Loucy (cell line): ENCODE results near the gene TP73.

ENCODE experiments used
- H2AFZ ChIP-seq: fragments of 200-600 bp; sonication (generic); 2 replicates; pipeline ENCODE4 v1.6.0; 2016; ENCODE audit warnings: antibody characterized with exemption, mild to moderate bottlenecking, low read length, moderate library complexity
- H3F3A ChIP-seq: fragments of 200-600 bp; 2 replicates; pipeline ENCODE4 v1.6.0; 2016; ENCODE audit warnings: antibody characterized with exemption, low read depth, mild to moderate bottlenecking
- H3K27me3 ChIP-seq: fragments of 200-600 bp; sonication (generic); 2 replicates; pipeline ENCODE4 v1.6.1; 2014; ENCODE audit warnings: low read length, mild to moderate bottlenecking; ENCODE audit not compliant: insufficient read depth, poor library complexity, severe bottlenecking
- H3K36me3 ChIP-seq: fragments of 200-600 bp; sonication (generic); 2 replicates; pipeline ENCODE4 v1.6.1; 2016; ENCODE audit warnings: low read length; ENCODE audit not compliant: insufficient read depth
- H3K4me1 ChIP-seq: fragments of 200-600 bp; sonication (generic); 2 replicates; pipeline ENCODE4 v1.5.1; 2014; ENCODE audit warnings: low read length, mild to moderate bottlenecking; ENCODE audit not compliant: insufficient read depth, poor library complexity, severe bottlenecking
- H3K4me2 ChIP-seq: fragments of 200-600 bp; sonication (generic); 2 replicates; pipeline ENCODE4 v1.6.0; 2014; ENCODE audit warnings: antibody characterized with exemption, low read length, low read depth, mild to moderate bottlenecking; ENCODE audit not compliant: poor library complexity, severe bottlenecking
- H3K4me3 ChIP-seq: fragments of 200-600 bp; sonication (generic); 2 replicates; pipeline ENCODE4 v1.5.1; 2014; ENCODE audit warnings: low read length, mild to moderate bottlenecking, mixed read lengths; ENCODE audit not compliant: poor library complexity, severe bottlenecking
- H3K79me2 ChIP-seq: fragments of 200-600 bp; sonication (generic); 2 replicates; pipeline ENCODE4 v1.6.1; 2014; ENCODE audit warnings: low read length; ENCODE audit not compliant: insufficient read depth
- H3K9ac ChIP-seq: fragments of 200-600 bp; sonication (generic); 2 replicates; pipeline ENCODE4 v1.6.0; 2014; ENCODE audit warnings: mild to moderate bottlenecking, low read depth, low read length, moderate library complexity; ENCODE audit not compliant: poor library complexity, severe bottlenecking
- H3K9me2 ChIP-seq: fragments of 200-600 bp; sonication (generic); replicated peaks from 2 replicates; pipeline ENCODE4 v1.6.1; 2016; ENCODE audit warnings: low read depth, low read length, mixed read lengths
- H3K9me3 ChIP-seq: fragments of 200-600 bp; sonication (generic); 2 replicates; pipeline ENCODE4 v1.6.1; 2014; ENCODE audit warnings: mild to moderate bottlenecking, antibody characterized with exemption, low read length, low read depth; ENCODE audit not compliant: insufficient read depth
- H4K20me1 ChIP-seq: fragments of 200-600 bp; sonication (generic); 2 replicates; pipeline ENCODE4 v1.6.0; 2014; ENCODE audit warnings: antibody characterized with exemption, low read length, mild to moderate bottlenecking; ENCODE audit not compliant: insufficient read depth, poor library complexity, severe bottlenecking
- EZH2phosphoT487 ChIP-seq: fragments of 200-600 bp; IDR thresholded peaks from 2 replicates; pipeline ENCODE4 v1.6.1; 2018; ENCODE audit warnings: antibody characterized with exemption, mild to moderate bottlenecking, moderate library complexity, borderline replicate concordance
- TF ChIP-seq, protein P1 (sequence below): fragments of 200-600 bp; sonication (generic); conservative IDR thresholded peaks from 2 replicates; pipeline ENCODE4 v1.5.1; 2014; ENCODE audit warnings: mild to moderate bottlenecking, antibody characterized with exemption, low read length

Gene TP73

DNA sequence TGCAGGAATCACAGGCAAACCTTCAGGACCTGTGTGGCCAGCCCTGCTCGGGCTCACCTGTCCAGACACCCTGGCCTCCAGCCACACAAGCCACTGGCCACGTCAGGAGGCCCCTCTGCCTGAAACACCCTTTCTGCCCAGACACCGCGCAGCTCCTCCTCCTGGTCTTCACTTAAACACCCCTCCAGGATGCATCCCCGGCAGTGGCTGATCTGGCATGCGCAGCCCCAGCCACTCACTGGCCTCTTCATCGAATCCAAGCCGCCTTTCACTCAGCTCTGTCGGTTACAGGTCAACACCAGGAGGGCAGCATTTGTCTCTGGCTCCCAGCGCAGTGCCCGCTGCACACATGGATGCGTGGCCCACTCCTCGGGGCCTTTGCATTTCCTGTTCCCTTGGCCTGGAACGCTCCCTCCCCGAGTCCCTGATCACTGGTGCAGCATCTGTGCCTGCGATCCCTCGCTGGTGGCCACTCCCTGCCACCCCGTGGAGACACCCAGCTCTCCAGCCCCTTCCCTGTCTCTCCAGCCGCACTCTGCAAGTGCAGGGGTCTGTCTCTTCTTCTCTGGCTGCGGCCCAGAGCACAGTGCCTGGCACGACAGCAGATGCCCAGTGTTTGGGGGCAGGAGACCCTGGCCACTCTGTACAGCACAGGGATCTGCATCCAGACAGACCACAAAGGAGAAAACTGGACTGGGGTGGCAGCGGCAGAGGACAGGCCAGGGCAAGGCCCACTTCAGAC, 18.1 kb upstream of the TP73 start:
- H3F3A ChIP-seq: no peaks in the 10 kb centered on the region
- no peak overlapping the region for H3K4me2 ChIP-seq
- no peaks in the 10 kb centered on the region for H4K20me1 ChIP-seq
- no peaks in the 10 kb centered on the region for H3K9me2 ChIP-seq
- no peak overlapping the region for H3K9ac ChIP-seq
- H2AFZ ChIP-seq: no peak overlapping the region
- H3K27me3 ChIP-seq: no peaks in the 10 kb centered on the region
- H3K4me1 ChIP-seq: no peaks in the 10 kb centered on the region
- TF ChIP-seq EZH2phosphoT487: no peak
- TF ChIP-seq, protein P1, sequence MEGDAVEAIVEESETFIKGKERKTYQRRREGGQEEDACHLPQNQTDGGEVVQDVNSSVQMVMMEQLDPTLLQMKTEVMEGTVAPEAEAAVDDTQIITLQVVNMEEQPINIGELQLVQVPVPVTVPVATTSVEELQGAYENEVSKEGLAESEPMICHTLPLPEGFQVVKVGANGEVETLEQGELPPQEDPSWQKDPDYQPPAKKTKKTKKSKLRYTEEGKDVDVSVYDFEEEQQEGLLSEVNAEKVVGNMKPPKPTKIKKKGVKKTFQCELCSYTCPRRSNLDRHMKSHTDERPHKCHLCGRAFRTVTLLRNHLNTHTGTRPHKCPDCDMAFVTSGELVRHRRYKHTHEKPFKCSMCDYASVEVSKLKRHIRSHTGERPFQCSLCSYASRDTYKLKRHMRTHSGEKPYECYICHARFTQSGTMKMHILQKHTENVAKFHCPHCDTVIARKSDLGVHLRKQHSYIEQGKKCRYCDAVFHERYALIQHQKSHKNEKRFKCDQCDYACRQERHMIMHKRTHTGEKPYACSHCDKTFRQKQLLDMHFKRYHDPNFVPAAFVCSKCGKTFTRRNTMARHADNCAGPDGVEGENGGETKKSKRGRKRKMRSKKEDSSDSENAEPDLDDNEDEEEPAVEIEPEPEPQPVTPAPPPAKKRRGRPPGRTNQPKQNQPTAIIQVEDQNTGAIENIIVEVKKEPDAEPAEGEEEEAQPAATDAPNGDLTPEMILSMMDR: no peak
- H3K79me2 ChIP-seq: no peaks in the 10 kb centered on the region
- H3K36me3 ChIP-seq: peaks cover 55% of the 10 kb centered on the region; the same call in 1 of the 2 replicates
- H3K4me3 ChIP-seq: no peak overlapping the region
- H3K9me3 ChIP-seq: no peaks in the 10 kb centered on the region

DNA sequence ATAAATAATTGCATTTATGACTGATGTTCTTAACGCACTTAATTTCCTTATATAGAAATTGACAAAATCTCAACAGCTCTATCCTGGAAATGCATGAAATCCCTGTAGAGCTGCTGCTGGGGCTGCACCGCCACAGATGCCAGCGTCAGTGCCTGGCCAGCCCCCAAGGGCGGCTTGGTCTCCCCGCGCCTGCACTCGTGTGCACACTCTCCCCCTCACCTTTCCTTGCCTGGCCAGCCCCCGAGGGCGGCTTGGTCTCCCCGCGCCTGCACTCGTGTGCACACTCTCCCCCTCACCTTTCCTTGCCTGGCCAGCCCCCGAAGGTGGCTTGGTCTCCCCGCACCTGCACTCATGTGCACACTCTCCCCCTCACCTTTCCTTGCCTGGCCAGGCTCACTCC, 16.2 kb upstream of the TP73 start:
- H2AFZ ChIP-seq: no peak overlapping the region
- no peaks in the 10 kb centered on the region for H3K79me2 ChIP-seq
- H3K9me3 ChIP-seq: no peaks in the 10 kb centered on the region
- H4K20me1 ChIP-seq: no peaks in the 10 kb centered on the region
- peaks cover 49% of the 10 kb centered on the region; the same call in 1 of the 2 replicates for H3K36me3 ChIP-seq
- H3K4me3 ChIP-seq: no peak overlapping the region
- H3K9ac ChIP-seq: no peak overlapping the region
- H3K27me3 ChIP-seq: no peaks in the 10 kb centered on the region
- TF ChIP-seq EZH2phosphoT487: no peak
- TF ChIP-seq, protein P1: no peak
- H3K4me2 ChIP-seq: no peak overlapping the region
- no peaks in the 10 kb centered on the region for H3K9me2 ChIP-seq
- no peaks in the 10 kb centered on the region for H3K4me1 ChIP-seq
- H3F3A ChIP-seq: no peaks in the 10 kb centered on the region

GRCh38 chr1:3636531-3636930, 15.8 kb upstream of the TP73 start:
- Histone ChIP-seq H3K9me3 (no peaks in the 10 kb centered on the region), H3K79me2 (no peaks in the 10 kb centered on the region), H3K9ac (no peak overlapping the region), H3F3A (no peaks in the 10 kb centered on the region), H3K4me3 (no peak overlapping the region), H3K36me3 (peaks cover 49% of the 10 kb centered on the region; the same call in 1 of the 2 replicates), H2AFZ (no peak overlapping the region), H3K27me3 (no peaks in the 10 kb centered on the region), H3K4me2 (no peak overlapping the region), H4K20me1 (no peaks in the 10 kb centered on the region), H3K4me1 (no peaks in the 10 kb centered on the region), H3K9me2 (no peaks in the 10 kb centered on the region)
- TF ChIP-seq, protein P1: no peak
- no peak for TF ChIP-seq EZH2phosphoT487
